CD4-positive, CD25-positive, alpha-beta regulatory T cell (primary cell): Measurements from ENCODE around the gene EIF4G3. TPM values are rescaled to one million over a fixed set of nuclear protein-coding genes. Genes with fewer than 3 reads are reported as not detected.
"Not testable (repeated sequence)": the region's sequence is repeated elsewhere in the genome, so short reads cannot be mapped to it uniquely, and the experiment has no call there.

ENCODE experiments used
- ATAC-seq, 2 donors: fragments of 150-1000 bp; cut with Tn5 transposase; one replicate each; pipeline ENCODE4 v1.10.0; 2021; ENCODE audit warnings: low read depth in 2 of 2, moderate number of reproducible peaks in 2 of 2, moderate library complexity in 1 of 2
- DNase-seq, 3 donors: peaks; one replicate each; pipeline versions ENCODE4 v3.0.0 to v3.0.0-alpha.2; 2012 to 2022; ENCODE audit warnings: mixed read lengths in 1 of 3
- H3K27ac ChIP-seq: one replicate; pipeline ENCODE4 v1.7.0; 2013; ENCODE audit warnings: mild to moderate bottlenecking, low read length; ENCODE audit not compliant: insufficient read depth, poor library complexity, severe bottlenecking
- H3K27me3 ChIP-seq: one replicate; pipeline ENCODE4 v1.7.0; 2013; ENCODE audit warnings: low read length; ENCODE audit not compliant: control insufficient read depth, insufficient read depth
- H3K36me3 ChIP-seq: one replicate; pipeline ENCODE4 v1.7.0; 2013; ENCODE audit warnings: mild to moderate bottlenecking, low read length, moderate library complexity; ENCODE audit not compliant: control insufficient read depth, insufficient read depth
- H3K4me1 ChIP-seq: 2 replicates; pipeline ENCODE4 v1.7.0; 2013; ENCODE audit warnings: mild to moderate bottlenecking, low read length; ENCODE audit not compliant: insufficient read depth, control insufficient read depth, poor library complexity, severe bottlenecking
- H3K4me3 ChIP-seq: one replicate; pipeline ENCODE4 v1.7.0; 2013; ENCODE audit warnings: low read depth, mild to moderate bottlenecking, low read length, moderate library complexity
- H3K9me3 ChIP-seq, 2 experiments: 1 replicate in 1 of 2; 2 replicates in 1 of 2; pipeline ENCODE4 v1.7.0; 2013; ENCODE audit warnings: low read length in 2 of 2, mild to moderate bottlenecking in 1 of 2, moderate library complexity in 1 of 2; ENCODE audit not compliant: control insufficient read depth in 2 of 2
- H3K27ac Mint-ChIP-seq, 3 donors: one replicate each; pipeline ENCODE4 v1.8.0; 2020 to 2022; ENCODE audit warnings: mild to moderate bottlenecking in 3 of 3, mixed read lengths in 3 of 3, moderate library complexity in 2 of 3
- H3K27me3 Mint-ChIP-seq: one replicate; pipeline ENCODE4 v1.8.0; 2022; ENCODE audit warnings: mild to moderate bottlenecking, mixed read lengths
- H3K36me3 Mint-ChIP-seq: one replicate; pipeline ENCODE4 v1.8.0; 2020; ENCODE audit warnings: mixed read lengths
- H3K4me1 Mint-ChIP-seq, 4 donors: one replicate each; pipeline ENCODE4 v1.8.0; 2020 to 2022; ENCODE audit warnings: mixed read lengths in 4 of 4, mild to moderate bottlenecking in 1 of 4
- H3K4me3 Mint-ChIP-seq, 4 donors: one replicate each; pipeline ENCODE4 v1.8.0; 2020 to 2022; ENCODE audit warnings: mild to moderate bottlenecking in 4 of 4, mixed read lengths in 4 of 4, moderate library complexity in 3 of 4
- H3K9me3 Mint-ChIP-seq, 7 donors: one replicate each; pipeline ENCODE4 v1.8.0; 2020 to 2022; ENCODE audit warnings: mixed read lengths in 7 of 7, mild to moderate bottlenecking in 3 of 7, moderate library complexity in 2 of 7
- polyA plus RNA-seq, 4 donors: library from polyadenylated mRNA; unstranded; fragments of 300-500 nt; fragmentation: Illumina TruSeq; gene quantifications; one replicate each; pipeline ENCODE4 v1.2.3, GENCODE V29; 2021
- total RNA-seq: library from RNA; stranded (reverse); gene quantifications from one replicate; pipeline ENCODE4 v1.2.3, GENCODE V29; 2022

EIF4G3 gene
- total and polyA plus RNA-seq, 5 donors from 2014 or later: 2.5 to 34.4 (median 5.5) TPM

DNA sequence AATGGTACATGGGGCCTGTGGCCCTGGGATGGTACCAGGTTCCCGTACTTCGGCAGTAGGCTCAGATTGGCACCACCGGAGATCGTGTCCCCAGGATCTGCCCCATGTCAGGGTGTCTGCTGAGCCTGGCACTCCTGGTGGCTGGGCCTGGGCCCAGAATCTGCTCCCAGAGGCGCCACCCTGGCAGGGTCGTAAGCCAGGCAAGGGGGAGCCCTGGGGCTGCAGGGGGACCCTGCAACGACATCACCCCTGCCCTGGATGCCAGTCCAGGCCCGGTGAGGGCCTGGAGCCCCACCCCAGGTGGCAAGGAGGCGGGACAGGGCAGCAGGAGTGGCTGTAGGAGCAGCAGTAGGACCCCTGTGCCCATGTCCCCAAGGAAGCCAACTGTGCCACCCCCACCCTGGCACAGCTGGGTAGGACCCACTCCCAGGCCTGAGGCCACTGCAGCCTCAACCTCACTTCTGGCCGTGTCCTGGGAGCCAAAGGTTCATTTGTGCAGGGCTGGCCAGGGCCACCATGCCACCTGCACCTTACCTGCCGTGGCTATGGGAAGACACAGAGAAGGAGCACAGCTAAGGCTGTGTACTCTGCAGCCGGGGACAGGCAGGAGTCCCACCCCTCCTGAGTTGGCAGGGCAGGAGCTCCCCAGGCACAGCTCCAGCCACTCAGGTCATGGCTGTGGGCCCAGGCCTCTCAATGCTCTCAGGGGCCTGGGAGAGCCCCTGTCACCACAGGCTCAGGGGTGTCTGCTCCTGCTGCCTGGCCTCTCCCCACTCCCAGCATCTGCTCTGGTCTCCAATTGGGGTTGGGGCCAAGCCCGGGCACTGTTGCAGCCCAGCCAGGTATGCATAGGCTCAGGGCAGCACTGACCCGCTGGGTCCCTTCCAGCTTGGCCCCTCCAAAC is 141.7 kb downstream of the EIF4G3 start:
- H3K9me3 Mint-ChIP-seq: peaks cover 0 to 4% (median 0%) of the 10 kb centered on the region in 7 donors
- H3K4me1 ChIP-seq: no peaks in the 10 kb centered on the region
- no peaks in the 10 kb centered on the region for H3K27me3 ChIP-seq
- DNase-seq (no peak), ATAC-seq (no peak)
- H3K4me3 Mint-ChIP-seq: no peak overlapping the region
- no peaks in the 10 kb centered on the region for H3K36me3 ChIP-seq
- no peak overlapping the region for H3K4me3 ChIP-seq
- no peak overlapping the region for H3K27ac Mint-ChIP-seq
- H3K36me3 Mint-ChIP-seq: peaks cover 9% of the 10 kb centered on the region
- no peaks in the 10 kb centered on the region for H3K9me3 ChIP-seq
- H3K4me1 Mint-ChIP-seq: peaks cover 0 to 12% (median 6%) of the 10 kb centered on the region in 4 donors
- H3K27ac ChIP-seq: no peak overlapping the region
- H3K27me3 Mint-ChIP-seq: no peaks in the 10 kb centered on the region

DNA sequence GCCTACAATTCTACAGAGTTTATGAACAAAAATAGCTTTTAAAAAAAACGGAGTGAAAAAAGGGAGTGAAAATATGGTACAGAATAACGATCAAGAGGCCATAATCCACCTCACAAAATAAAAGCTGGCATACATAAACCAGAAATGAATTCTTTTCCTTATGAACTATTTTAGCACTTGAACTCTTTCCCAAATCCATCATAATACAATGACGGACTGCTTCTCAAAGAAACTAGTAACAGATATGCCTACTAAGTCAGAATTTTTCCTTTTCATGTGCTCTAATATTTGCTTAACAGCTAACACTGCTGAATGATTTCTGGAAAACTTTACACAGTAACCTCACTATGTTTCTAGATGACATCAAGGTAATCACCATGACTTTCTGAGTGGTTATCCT is 144.0 kb downstream of the EIF4G3 start:
- H3K4me1 ChIP-seq: no peaks in the 10 kb centered on the region
- peaks cover 0 to 4% (median 2%) of the 10 kb centered on the region in 7 donors for H3K9me3 Mint-ChIP-seq
- no peak overlapping the region for H3K27ac ChIP-seq
- no peaks in the 10 kb centered on the region for H3K36me3 ChIP-seq
- no peak for ATAC-seq
- H3K27me3 Mint-ChIP-seq: no peaks in the 10 kb centered on the region
- H3K4me3 Mint-ChIP-seq: no peak overlapping the region
- no peaks in the 10 kb centered on the region for H3K9me3 ChIP-seq
- no peak overlapping the region for H3K27ac Mint-ChIP-seq
- H3K4me3 ChIP-seq: no peak overlapping the region
- no peaks in the 10 kb centered on the region for H3K27me3 ChIP-seq
- DNase-seq: no peak
- peaks cover 11% of the 10 kb centered on the region for H3K36me3 Mint-ChIP-seq
- H3K4me1 Mint-ChIP-seq: peaks cover 6 to 17% (median 12%) of the 10 kb centered on the region in 4 donors

DNA sequence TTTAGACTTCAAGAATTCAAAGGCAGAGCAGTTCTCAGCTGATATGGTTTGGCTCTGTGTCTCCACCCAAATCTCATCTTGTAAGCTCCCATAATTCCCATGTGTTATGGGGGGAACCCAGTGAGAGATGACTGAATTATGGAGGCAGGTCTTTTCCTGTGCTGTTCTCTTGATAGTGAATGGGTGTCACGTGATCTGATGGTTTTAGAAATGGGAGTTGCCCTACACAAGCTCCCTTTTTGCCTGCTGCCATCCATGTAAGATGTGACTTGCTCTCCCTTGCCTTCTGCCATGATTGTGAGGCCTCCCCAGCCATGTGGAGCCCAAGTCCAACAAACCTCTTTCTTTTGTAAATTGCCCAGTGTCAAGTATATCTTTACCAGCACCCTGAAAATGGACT is 146.5 kb downstream of the EIF4G3 start:
- DNase-seq: no peak
- no peak overlapping the region for H3K4me3 Mint-ChIP-seq
- no peaks in the 10 kb centered on the region for H3K27me3 Mint-ChIP-seq
- H3K36me3 Mint-ChIP-seq: peaks cover 11% of the 10 kb centered on the region
- H3K27ac ChIP-seq: no peak overlapping the region
- no peaks in the 10 kb centered on the region for H3K4me1 ChIP-seq
- no peaks in the 10 kb centered on the region for H3K36me3 ChIP-seq
- no peak overlapping the region for H3K27ac Mint-ChIP-seq
- H3K9me3 Mint-ChIP-seq: peaks cover 0 to 4% (median 2%) of the 10 kb centered on the region in 7 donors
- peaks cover 12 to 24% (median 15%) of the 10 kb centered on the region in 4 donors for H3K4me1 Mint-ChIP-seq
- no peak overlapping the region for H3K4me3 ChIP-seq
- no peaks in the 10 kb centered on the region for H3K27me3 ChIP-seq
- no peak for ATAC-seq
- no peaks in the 10 kb centered on the region for H3K9me3 ChIP-seq

DNA sequence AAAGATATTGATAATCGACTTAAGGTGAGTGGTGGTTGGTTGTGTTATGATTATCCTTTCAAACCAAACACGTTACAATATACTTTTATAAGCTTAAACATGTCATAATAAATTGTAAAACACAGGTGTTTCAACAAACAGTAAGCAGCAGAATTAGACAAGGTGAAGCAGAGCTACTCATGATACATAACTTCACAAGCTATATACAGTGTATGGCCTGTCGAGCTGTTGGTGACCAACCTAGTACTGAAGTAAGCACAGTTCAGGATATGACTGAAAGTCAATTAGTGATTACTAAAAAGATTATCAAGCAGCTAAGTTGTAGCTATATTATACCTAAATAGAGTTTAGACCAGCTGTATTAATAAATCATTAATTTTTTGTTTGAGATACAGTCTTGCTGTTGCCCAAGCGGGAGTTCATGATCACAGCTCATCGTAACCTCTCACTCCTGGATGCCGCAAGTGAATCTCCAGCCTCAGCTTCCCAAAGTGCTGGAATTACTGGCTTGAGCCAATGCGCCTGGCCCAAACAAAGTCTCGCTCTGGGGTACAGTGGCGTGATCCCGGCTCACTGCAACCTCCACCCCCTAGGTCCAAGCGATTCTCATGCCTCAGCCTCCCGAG is 148.1 kb downstream of the EIF4G3 start:
- peaks cover 11 to 24% (median 15%) of the 10 kb centered on the region in 4 donors for H3K4me1 Mint-ChIP-seq
- H3K36me3 ChIP-seq: no peaks in the 10 kb centered on the region
- H3K4me1 ChIP-seq: no peaks in the 10 kb centered on the region
- H3K9me3 Mint-ChIP-seq: peaks cover 0 to 4% (median 2%) of the 10 kb centered on the region in 7 donors
- H3K36me3 Mint-ChIP-seq: peaks cover 11% of the 10 kb centered on the region
- no peaks in the 10 kb centered on the region for H3K9me3 ChIP-seq
- H3K27me3 ChIP-seq: no peaks in the 10 kb centered on the region
- H3K27me3 Mint-ChIP-seq: no peaks in the 10 kb centered on the region
- DNase-seq: no peak
- ATAC-seq: no peak
- H3K4me3 Mint-ChIP-seq: no peak overlapping the region
- H3K27ac ChIP-seq: no peak overlapping the region
- H3K27ac Mint-ChIP-seq: peak overlapping the region in 1 of 3 donors; percentile 20
- no peak overlapping the region for H3K4me3 ChIP-seq

DNA sequence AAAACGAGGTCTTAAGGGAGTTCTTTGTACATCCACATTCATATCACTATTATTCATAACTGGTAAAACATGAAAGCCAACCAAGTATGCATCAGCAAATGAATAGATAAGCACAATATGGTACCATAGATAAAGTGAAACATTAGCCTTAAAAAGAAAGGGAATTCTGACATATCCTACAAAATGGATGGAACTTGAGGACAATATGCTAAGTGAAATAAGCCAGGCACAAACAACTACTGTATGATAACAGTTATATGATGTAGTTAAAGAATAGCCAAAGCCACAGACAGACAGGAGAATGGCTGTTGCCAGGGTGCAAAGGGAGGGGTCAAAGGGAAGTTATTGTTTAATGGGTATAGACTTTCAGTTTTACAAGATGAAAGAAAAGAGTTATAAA is 148.9 kb downstream of the EIF4G3 start:
- no peak for ATAC-seq
- Mint-ChIP-seq H3K27me3 (no peaks in the 10 kb centered on the region), H3K27ac (no peak overlapping the region), H3K9me3 (peaks cover 0 to 4% (median 2%) of the 10 kb centered on the region in 7 donors), H3K4me3 (no peak overlapping the region), H3K4me1 (peaks cover 10 to 20% (median 17%) of the 10 kb centered on the region in 4 donors), H3K36me3 (peaks cover 11% of the 10 kb centered on the region)
- H3K9me3 ChIP-seq: no peaks in the 10 kb centered on the region
- peak in 1 of 3 donors; percentile 46 for DNase-seq
- no peak overlapping the region for H3K27ac ChIP-seq
- H3K27me3 ChIP-seq: no peaks in the 10 kb centered on the region
- no peak overlapping the region for H3K4me3 ChIP-seq
- H3K36me3 ChIP-seq: no peaks in the 10 kb centered on the region
- H3K4me1 ChIP-seq: peaks cover 2% of the 10 kb centered on the region

DNA sequence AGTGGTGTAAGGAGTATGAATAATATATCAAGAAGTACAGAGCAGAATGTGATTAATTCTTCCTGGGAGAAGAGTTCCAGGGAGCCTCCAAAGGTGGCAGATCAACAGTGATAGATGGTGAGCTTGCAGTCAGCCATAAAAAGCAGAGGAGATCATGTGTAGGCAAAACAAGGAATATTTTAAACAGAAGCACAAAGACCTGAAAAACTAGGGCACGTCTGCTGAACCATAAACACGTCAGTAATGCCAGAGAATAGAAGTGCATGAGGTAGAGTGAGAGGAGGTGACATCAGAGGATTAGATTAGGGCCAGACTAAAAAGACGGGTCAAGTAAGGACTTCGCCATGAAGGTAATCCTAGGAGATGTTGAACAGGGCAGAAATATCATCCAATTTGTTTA is 151.8 kb downstream of the EIF4G3 start:
- Histone ChIP-seq H3K4me3 (no peak overlapping the region), H3K36me3 (no peaks in the 10 kb centered on the region), H3K9me3 (no peaks in the 10 kb centered on the region), H3K27ac (no peak overlapping the region), H3K27me3 (no peaks in the 10 kb centered on the region), H3K4me1 (peaks cover 15% of the 10 kb centered on the region)
- H3K4me3 Mint-ChIP-seq: peak overlapping the region in 1 of 4 donors; percentile 3
- no peak for DNase-seq
- peaks cover 0 to 4% (median 0%) of the 10 kb centered on the region in 7 donors for H3K9me3 Mint-ChIP-seq
- peak overlapping the region in 1 of 3 donors; percentile 43 for H3K27ac Mint-ChIP-seq
- no peaks in the 10 kb centered on the region for H3K27me3 Mint-ChIP-seq
- ATAC-seq: no peak
- peaks cover 5% of the 10 kb centered on the region for H3K36me3 Mint-ChIP-seq
- peaks cover 22 to 34% (median 29%) of the 10 kb centered on the region in 4 donors for H3K4me1 Mint-ChIP-seq

DNA sequence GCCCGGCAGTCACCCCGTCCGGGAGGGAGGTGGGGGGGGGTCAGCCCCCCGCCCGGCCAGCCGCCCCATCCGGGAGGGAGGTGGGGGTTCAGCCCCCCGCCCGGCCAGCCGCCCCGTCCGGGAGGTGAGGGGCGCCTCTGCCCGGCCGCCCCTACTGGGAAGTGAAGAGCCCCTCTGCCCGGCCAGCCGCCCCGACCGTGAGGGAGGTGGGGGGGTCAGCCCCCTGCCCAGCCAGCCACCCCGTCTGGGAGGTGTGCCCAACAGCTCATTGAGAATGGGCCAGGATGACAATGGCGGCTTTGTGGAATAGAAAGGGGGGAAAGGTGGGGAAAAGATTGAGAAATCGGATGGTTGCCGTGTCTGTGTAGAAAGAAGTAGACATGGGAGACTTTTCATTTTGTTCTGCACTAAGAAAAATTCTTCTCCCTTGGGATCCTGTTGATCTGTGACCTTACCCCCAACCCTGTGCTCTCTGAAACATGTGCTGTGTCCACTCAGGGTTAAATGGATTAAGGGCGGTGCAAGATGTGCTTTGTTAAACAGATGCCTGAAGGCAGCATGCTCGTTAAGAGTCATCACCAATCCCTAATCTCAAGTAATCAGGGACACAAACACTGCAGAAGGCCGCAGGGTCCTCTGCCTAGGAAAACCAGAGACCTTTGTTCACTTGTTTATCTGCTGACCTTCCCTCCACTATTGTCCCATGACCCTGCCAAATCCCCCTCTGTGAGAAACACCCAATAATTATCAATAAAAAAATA is 152.4 kb downstream of the EIF4G3 start:
- not testable (repeated sequence) for DNase-seq, H3K36me3 Mint-ChIP-seq, H3K27ac Mint-ChIP-seq, H3K27ac ChIP-seq, H3K27me3 Mint-ChIP-seq, H3K27me3 ChIP-seq, H3K4me3 ChIP-seq, H3K9me3 Mint-ChIP-seq, H3K36me3 ChIP-seq, H3K4me3 Mint-ChIP-seq, H3K9me3 ChIP-seq, ATAC-seq
- peaks cover 15% of the 10 kb centered on the region for H3K4me1 ChIP-seq
- H3K4me1 Mint-ChIP-seq: peaks cover 22 to 35% (median 29%) of the 10 kb centered on the region in 4 donors
